ENCODE results near the gene RETREG1. TPM values are rescaled to one million over a fixed set of nuclear protein-coding genes. Genes with fewer than 3 reads are reported as not detected.

RETREG1 gene
- total RNA-seq, 1 donor from 2014 or later = 3.0 TPM

DNA sequence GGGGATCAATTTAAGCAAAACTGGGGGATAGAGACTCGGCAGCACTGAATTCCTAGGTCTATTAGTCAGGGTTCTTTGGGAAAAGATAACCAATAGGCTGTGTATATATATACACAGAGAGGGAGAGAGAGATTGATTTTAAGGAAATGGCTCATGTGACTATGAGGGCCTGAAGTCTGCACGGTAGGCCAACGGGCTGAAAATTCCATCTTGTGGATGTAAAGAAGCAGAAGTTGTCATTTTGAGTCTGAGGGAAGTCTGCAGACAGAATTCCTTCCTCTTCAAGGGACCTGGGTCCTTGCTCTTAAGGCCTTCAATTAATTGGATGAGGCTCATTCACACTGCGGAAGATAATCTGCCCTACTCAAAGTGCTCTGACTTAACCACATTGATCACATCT lies 91.1 kb downstream of the RETREG1 start:
- H3F3A ChIP-seq (ENCODE audit: low read depth) = no peaks in the 10 kb centered on the region
- no peak overlapping the region for H3K4me3 ChIP-seq
- TF ChIP-seq EZH2 (IDR thresholded peaks at IDR 0.05) (no peak), EZH2phosphoT487 (IDR thresholded peaks at IDR 0.05) (no peak)
- DNase-seq (ENCODE audit: low spot score) = no peak
- H3K27ac Mint-ChIP-seq = no peak overlapping the region
- no peaks in the 10 kb centered on the region for H3K4me1 ChIP-seq
- no peaks in the 10 kb centered on the region for H4K20me1 ChIP-seq (ENCODE audit: low read depth)
- no peaks in the 10 kb centered on the region for H3K27me3 ChIP-seq
- no peaks in the 10 kb centered on the region for H3K36me3 Mint-ChIP-seq
- H2AFZ ChIP-seq (replicated peaks) = no peak overlapping the region
- H3K4me2 ChIP-seq = no peak overlapping the region
- no peaks in the 10 kb centered on the region for H3K9me3 ChIP-seq (ENCODE audit: low read depth)
- peaks cover 6% of the 10 kb centered on the region for H3K27me3 Mint-ChIP-seq (ENCODE audit: insufficient read depth, low read depth)
- H3K4me3 Mint-ChIP-seq = no peak overlapping the region
- H3K9ac ChIP-seq = no peak overlapping the region
- H3K9me3 Mint-ChIP-seq = no peaks in the 10 kb centered on the region
- no peaks in the 10 kb centered on the region for H3K79me2 ChIP-seq (ENCODE audit: low read depth)
- H3K27ac ChIP-seq = no peak overlapping the region
- H3K36me3 ChIP-seq = no peaks in the 10 kb centered on the region
- no peaks in the 10 kb centered on the region for H3K4me1 Mint-ChIP-seq

DNA sequence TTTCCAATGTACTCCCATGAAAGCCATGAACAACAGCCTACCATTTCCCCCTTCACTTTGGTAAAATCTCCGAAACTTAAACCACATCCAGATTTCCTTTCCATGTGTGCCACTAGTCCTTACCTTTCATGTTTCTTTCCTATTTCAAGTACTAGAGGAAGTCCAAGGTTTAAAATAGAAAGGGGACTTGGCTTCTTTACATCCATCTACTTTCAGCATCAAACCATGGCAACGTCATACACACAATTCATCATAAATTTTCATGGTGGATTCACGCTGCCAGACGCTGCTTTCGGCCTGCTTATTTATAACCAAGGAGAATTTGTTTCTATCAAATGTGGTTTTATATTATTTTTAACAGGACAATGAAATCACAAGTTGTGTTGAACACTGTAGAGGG lies 92.5 kb downstream of the RETREG1 start:
- H3K4me1 Mint-ChIP-seq = no peaks in the 10 kb centered on the region
- H3F3A ChIP-seq (ENCODE audit: low read depth) = no peaks in the 10 kb centered on the region
- H3K9ac ChIP-seq = no peak overlapping the region
- H3K9me3 Mint-ChIP-seq = no peaks in the 10 kb centered on the region
- no peak overlapping the region for H2AFZ ChIP-seq (replicated peaks)
- no peak for DNase-seq (ENCODE audit: low spot score)
- H3K4me3 Mint-ChIP-seq = no peak overlapping the region
- H3K27ac Mint-ChIP-seq = no peak overlapping the region
- no peak for TF ChIP-seq EZH2phosphoT487 (IDR thresholded peaks at IDR 0.05)
- TF ChIP-seq, protein P1, sequence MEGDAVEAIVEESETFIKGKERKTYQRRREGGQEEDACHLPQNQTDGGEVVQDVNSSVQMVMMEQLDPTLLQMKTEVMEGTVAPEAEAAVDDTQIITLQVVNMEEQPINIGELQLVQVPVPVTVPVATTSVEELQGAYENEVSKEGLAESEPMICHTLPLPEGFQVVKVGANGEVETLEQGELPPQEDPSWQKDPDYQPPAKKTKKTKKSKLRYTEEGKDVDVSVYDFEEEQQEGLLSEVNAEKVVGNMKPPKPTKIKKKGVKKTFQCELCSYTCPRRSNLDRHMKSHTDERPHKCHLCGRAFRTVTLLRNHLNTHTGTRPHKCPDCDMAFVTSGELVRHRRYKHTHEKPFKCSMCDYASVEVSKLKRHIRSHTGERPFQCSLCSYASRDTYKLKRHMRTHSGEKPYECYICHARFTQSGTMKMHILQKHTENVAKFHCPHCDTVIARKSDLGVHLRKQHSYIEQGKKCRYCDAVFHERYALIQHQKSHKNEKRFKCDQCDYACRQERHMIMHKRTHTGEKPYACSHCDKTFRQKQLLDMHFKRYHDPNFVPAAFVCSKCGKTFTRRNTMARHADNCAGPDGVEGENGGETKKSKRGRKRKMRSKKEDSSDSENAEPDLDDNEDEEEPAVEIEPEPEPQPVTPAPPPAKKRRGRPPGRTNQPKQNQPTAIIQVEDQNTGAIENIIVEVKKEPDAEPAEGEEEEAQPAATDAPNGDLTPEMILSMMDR (IDR thresholded peaks at IDR 0.05) = no peak
- TF ChIP-seq EZH2 (IDR thresholded peaks at IDR 0.05) = no peak
- no peak overlapping the region for H3K27ac ChIP-seq
- no peaks in the 10 kb centered on the region for H4K20me1 ChIP-seq (ENCODE audit: low read depth)
- H3K4me2 ChIP-seq = no peak overlapping the region
- H3K4me1 ChIP-seq = no peaks in the 10 kb centered on the region
- no peaks in the 10 kb centered on the region for H3K79me2 ChIP-seq (ENCODE audit: low read depth)
- no peaks in the 10 kb centered on the region for H3K9me3 ChIP-seq (ENCODE audit: low read depth)
- H3K36me3 Mint-ChIP-seq = no peaks in the 10 kb centered on the region
- H3K36me3 ChIP-seq = no peaks in the 10 kb centered on the region
- no peaks in the 10 kb centered on the region for H3K27me3 ChIP-seq
- H3K4me3 ChIP-seq = no peak overlapping the region
- peaks cover 6% of the 10 kb centered on the region for H3K27me3 Mint-ChIP-seq (ENCODE audit: insufficient read depth, low read depth)

DNA sequence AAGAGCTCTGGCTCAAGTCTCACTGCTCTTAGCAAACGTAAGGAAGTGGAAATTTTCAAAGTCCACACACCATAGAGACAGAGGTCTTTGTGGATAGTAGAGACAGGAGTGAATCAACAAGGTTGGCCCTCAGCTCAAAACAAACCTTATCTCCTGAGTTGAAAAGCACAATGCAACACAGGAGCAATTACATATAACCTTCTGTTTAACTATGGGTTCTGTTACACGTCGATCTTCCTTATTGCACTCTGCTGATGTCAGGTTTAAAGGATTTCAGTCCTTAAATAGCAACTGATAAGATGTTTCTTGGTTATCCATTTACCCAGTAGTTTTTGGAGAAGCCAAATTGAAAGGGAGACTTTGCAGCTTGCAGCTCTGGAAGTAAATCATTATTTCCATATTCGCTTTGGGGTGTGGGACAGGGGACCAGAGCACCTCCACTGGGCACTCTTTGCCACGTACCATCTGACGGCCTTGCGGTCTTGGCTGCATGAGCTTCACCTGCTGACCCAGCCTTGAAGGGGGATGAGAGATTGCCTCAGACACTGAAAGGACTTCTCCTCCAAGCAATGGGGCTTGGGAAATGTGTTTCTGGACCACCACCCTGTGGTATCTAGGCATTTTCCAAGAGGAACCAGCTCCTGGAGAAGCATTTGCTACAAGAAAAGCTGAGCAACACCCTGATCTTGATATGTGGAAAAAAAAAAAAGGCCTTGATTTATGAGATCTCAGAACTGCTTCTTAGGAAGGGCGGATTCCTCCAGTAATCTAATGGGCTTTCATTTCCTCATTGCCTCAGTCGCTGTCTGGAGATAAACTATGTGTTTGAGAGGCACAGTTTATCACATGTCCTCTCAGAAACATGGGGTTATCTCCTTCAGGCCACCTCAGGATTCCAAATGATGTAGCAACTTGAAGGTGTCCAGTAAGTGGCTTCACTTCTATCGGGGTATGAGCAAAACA lies 95.0 kb downstream of the RETREG1 start:
- H3K4me3 Mint-ChIP-seq = no peak overlapping the region
- no peak overlapping the region for H3K9ac ChIP-seq
- no peak for DNase-seq (ENCODE audit: low spot score)
- no peaks in the 10 kb centered on the region for H3K9me3 ChIP-seq (ENCODE audit: low read depth)
- H3K27me3 ChIP-seq = no peaks in the 10 kb centered on the region
- H3K4me3 ChIP-seq = no peak overlapping the region
- H3K4me1 ChIP-seq = no peaks in the 10 kb centered on the region
- no peak overlapping the region for H2AFZ ChIP-seq (replicated peaks)
- H3K36me3 ChIP-seq = no peaks in the 10 kb centered on the region
- TF ChIP-seq, protein P1 (IDR thresholded peaks at IDR 0.05) = no peak
- TF ChIP-seq EZH2phosphoT487 (IDR thresholded peaks at IDR 0.05) (no peak), EZH2 (IDR thresholded peaks at IDR 0.05) (no peak)
- H3K4me2 ChIP-seq = no peak overlapping the region
- H3K27ac Mint-ChIP-seq = no peak overlapping the region
- H3K36me3 Mint-ChIP-seq = no peaks in the 10 kb centered on the region
- no peaks in the 10 kb centered on the region for H3F3A ChIP-seq (ENCODE audit: low read depth)
- H3K4me1 Mint-ChIP-seq = no peaks in the 10 kb centered on the region
- H3K79me2 ChIP-seq (ENCODE audit: low read depth) = no peaks in the 10 kb centered on the region
- no peaks in the 10 kb centered on the region for H4K20me1 ChIP-seq (ENCODE audit: low read depth)
- peaks cover 6% of the 10 kb centered on the region for H3K27me3 Mint-ChIP-seq (ENCODE audit: insufficient read depth, low read depth)
- no peaks in the 10 kb centered on the region for H3K9me3 Mint-ChIP-seq
- H3K27ac ChIP-seq = no peak overlapping the region

DNA sequence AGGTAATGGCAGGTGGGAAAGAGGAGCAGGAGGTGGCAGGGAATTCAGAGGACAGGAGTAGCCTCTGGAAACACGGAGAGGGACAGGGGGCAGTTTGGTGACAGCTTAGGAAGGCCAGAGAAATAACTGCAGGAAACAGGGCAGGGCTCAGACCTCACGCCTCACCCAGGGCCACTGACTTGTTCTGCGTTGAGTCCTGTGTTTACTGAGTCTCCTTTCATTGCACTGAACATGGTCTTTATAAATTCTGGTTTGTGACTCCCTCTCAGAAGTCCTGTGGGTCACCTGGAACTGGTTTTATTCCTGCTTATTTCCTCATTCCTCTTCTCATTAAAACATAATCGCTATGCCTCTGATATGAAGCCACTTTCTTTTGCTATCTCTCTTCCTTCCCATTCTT lies 96.0 kb downstream of the RETREG1 start:
- no peak for DNase-seq (ENCODE audit: low spot score)
- Histone ChIP-seq H3K9me3 (ENCODE audit: low read depth) (no peaks in the 10 kb centered on the region), H3K4me3 (no peak overlapping the region), H4K20me1 (ENCODE audit: low read depth) (no peaks in the 10 kb centered on the region), H3K36me3 (no peaks in the 10 kb centered on the region), H3K9ac (no peak overlapping the region), H3F3A (ENCODE audit: low read depth) (no peaks in the 10 kb centered on the region), H3K27ac (no peak overlapping the region), H3K4me2 (no peak overlapping the region), H3K79me2 (ENCODE audit: low read depth) (no peaks in the 10 kb centered on the region), H3K27me3 (no peaks in the 10 kb centered on the region), H2AFZ (replicated peaks) (no peak overlapping the region), H3K4me1 (no peaks in the 10 kb centered on the region)
- Mint-ChIP-seq H3K4me1 (no peaks in the 10 kb centered on the region), H3K27me3 (ENCODE audit: insufficient read depth, low read depth) (peaks cover 3% of the 10 kb centered on the region), H3K4me3 (no peak overlapping the region), H3K36me3 (no peaks in the 10 kb centered on the region), H3K9me3 (no peaks in the 10 kb centered on the region), H3K27ac (no peak overlapping the region)
- TF ChIP-seq, protein P1 (IDR thresholded peaks at IDR 0.05) = no peak
- TF ChIP-seq EZH2phosphoT487 (IDR thresholded peaks at IDR 0.05) = no peak
- TF ChIP-seq EZH2 (IDR thresholded peaks at IDR 0.05) = no peak

Data from neural progenitor cell (in vitro differentiated cells).